ENCODE results near the gene GPD1L. TPM values are rescaled to one million over a fixed set of nuclear protein-coding genes. Genes with fewer than 3 reads are reported as not detected.

The GPD1L gene
- total and polyA plus RNA-seq, 2 of the 13 experiments (the other 11 are each of a cell fraction or from before 2014, with no cell fraction given) = 4.9 to 13.7 TPM

GRCh38 chr3:32216172-32216783, 109.9 kb downstream of the GPD1L start (continued):
- no peak for TF ChIP-seq HNRNPK (IDR thresholded peaks at IDR 0.05; ENCODE audit: low read depth, low read length, poor library complexity, severe bottlenecking)
- TF ChIP-seq NFYC (CRISPR knock-in tag; IDR thresholded peaks at IDR 0.05) = peak; percentile 54; the same call in 1 of the 2 replicates
- no peak for TF ChIP-seq ISX (CRISPR knock-in tag; conservative IDR thresholded peaks at IDR 0.05)
- TF ChIP-seq ZNF720 (CRISPR knock-in tag; IDR thresholded peaks at IDR 0.05) = no peak
- no peak for TF ChIP-seq KAT2B (IDR thresholded peaks at IDR 0.05; ENCODE audit: borderline replicate concordance, low read depth, low read length)
- TF ChIP-seq ZFAT (CRISPR knock-in tag; conservative IDR thresholded peaks at IDR 0.05) = no peak
- TF ChIP-seq HMG20B (CRISPR knock-in tag; conservative IDR thresholded peaks at IDR 0.05) = peak; percentile 94
- peak; percentile 50; the same call in 1 of the 2 replicates for TF ChIP-seq ATF3 (CRISPR knock-in tag; IDR thresholded peaks at IDR 0.05)
- TF ChIP-seq ZNF407 (CRISPR knock-in tag; IDR thresholded peaks at IDR 0.05; ENCODE audit: not compliant biosample characterization) = no peak
- TF ChIP-seq TCF12 (IDR thresholded peaks at IDR 0.05) = no peak
- TF ChIP-seq TCF12 (CRISPR knock-in tag; IDR thresholded peaks at IDR 0.05) = peak; percentile 97
- TF ChIP-seq HNRNPLL (IDR thresholded peaks at IDR 0.05; ENCODE audit: low read depth, low read length, poor library complexity, severe bottlenecking) = no peak
- no peak; the same call in 1 of the 2 replicates for TF ChIP-seq ZNF431 (CRISPR knock-in tag; IDR thresholded peaks at IDR 0.05; ENCODE audit: borderline replicate concordance, low read depth)
- peak; percentile 86 for TF ChIP-seq TCF7 (IDR thresholded peaks at IDR 0.05; ENCODE audit: low read depth)
- 0 out of 4 replicates have a peak, but pooled peaks of 1 of the 2 experiments have one; percentile 33 for TF ChIP-seq POLR2A (IDR thresholded peaks at IDR 0.05; ENCODE audit: insufficient read depth in 1 of 2, low read depth in 2 of 2, low read length in 2 of 2)
- TF ChIP-seq ZNF629 (CRISPR knock-in tag; conservative IDR thresholded peaks at IDR 0.05) = peak; percentile 71
- TF ChIP-seq SRY (CRISPR knock-in tag; IDR thresholded peaks at IDR 0.05) = no peak
- TF ChIP-seq ZNF136 (CRISPR knock-in tag; IDR thresholded peaks at IDR 0.05; ENCODE audit: low read depth) = peak; percentile 37; the same call in 1 of the 2 replicates
- TF ChIP-seq, protein P1, sequence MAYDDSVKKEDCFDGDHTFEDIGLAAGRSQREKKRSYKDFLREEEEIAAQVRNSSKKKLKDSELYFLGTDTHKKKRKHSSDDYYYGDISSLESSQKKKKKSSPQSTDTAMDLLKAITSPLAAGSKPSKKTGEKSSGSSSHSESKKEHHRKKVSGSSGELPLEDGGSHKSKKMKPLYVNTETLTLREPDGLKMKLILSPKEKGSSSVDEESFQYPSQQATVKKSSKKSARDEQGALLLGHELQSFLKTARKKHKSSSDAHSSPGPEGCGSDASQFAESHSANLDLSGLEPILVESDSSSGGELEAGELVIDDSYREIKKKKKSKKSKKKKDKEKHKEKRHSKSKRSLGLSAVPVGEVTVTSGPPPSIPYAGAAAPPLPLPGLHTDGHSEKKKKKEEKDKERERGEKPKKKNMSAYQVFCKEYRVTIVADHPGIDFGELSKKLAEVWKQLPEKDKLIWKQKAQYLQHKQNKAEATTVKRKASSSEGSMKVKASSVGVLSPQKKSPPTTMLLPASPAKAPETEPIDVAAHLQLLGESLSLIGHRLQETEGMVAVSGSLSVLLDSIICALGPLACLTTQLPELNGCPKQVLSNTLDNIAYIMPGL (CRISPR knock-in tag; IDR thresholded peaks at IDR 0.05; ENCODE audit: borderline replicate concordance in 1 of 2, low read depth in 1 of 2) = peak; percentile 39 to 69; a peak in 1 of 4 replicates
